ENCODE measurements around the gene C2orf80. TPM values are rescaled to one million over a fixed set of nuclear protein-coding genes. Genes with fewer than 3 reads are reported as not detected.

C2orf80 gene
- total RNA-seq, 1 donor from 2014 or later = not detected

DNA sequence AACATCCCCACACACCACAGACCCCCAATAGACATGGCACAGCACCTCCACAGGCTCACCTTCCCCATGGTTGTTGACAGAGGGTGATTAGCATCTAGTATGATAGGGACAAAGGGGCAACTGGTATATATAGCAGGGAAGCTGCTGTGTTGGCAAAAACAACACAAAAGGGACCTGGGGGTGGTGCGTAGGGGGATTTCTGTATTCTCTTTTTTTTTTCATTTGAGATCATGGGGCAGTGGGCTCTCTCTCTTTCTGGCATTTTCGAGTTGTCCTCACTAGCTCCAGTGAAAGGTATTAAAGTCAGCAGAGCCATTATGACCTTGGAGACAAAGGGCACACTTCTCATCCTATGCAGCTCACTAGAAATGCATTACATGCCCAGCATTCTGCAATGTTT lies 26.3 kb downstream of the C2orf80 start, which contains the start of gene CRYGA:
Gene CRYGA (minus strand): TSS at position 101 of the 400 bp plus-strand sequence. CDS start 33 bp downstream, at position 68.
- no peaks in the 10 kb centered on the region for H3K36me3 ChIP-seq
- no peaks in the 10 kb centered on the region for H3K9me3 ChIP-seq (replicated peaks)
- H3K27me3 ChIP-seq (ENCODE audit: low read depth) = peaks cover 26% of the 10 kb centered on the region
- H3K27ac ChIP-seq (replicated peaks) = no peak within 1 kb of the TSS
- no peaks in the 10 kb centered on the region for H3K4me1 ChIP-seq
- no peak for DNase-seq
- H3K4me3 ChIP-seq = no peak within 1 kb of the TSS
- TF ChIP-seq, protein P1, sequence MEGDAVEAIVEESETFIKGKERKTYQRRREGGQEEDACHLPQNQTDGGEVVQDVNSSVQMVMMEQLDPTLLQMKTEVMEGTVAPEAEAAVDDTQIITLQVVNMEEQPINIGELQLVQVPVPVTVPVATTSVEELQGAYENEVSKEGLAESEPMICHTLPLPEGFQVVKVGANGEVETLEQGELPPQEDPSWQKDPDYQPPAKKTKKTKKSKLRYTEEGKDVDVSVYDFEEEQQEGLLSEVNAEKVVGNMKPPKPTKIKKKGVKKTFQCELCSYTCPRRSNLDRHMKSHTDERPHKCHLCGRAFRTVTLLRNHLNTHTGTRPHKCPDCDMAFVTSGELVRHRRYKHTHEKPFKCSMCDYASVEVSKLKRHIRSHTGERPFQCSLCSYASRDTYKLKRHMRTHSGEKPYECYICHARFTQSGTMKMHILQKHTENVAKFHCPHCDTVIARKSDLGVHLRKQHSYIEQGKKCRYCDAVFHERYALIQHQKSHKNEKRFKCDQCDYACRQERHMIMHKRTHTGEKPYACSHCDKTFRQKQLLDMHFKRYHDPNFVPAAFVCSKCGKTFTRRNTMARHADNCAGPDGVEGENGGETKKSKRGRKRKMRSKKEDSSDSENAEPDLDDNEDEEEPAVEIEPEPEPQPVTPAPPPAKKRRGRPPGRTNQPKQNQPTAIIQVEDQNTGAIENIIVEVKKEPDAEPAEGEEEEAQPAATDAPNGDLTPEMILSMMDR (IDR thresholded peaks at IDR 0.05; ENCODE audit: borderline replicate concordance) = no peak
- intact Hi-C loops (cut with micrococcal nuclease) = no loop called here

DNA sequence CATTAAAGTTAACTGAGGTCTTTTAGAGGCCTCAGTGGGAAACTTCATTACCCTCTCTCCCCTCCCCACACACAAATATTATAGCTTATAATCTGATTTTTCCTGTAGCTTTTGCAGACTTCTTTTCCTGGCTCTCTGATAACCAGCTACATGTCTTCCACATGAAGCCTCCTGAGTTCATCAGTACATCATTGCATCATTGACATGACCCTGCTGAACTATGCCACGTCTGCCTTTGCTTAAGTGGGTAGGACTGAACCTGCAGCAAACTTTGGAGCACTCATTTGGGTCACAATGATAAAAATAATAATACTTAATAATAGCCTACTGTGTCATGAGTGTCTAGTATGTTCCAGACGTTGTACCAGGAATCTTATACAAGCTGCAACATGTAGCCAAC lies 33.4 kb downstream of the C2orf80 start:
- Histone ChIP-seq H3K27me3 (ENCODE audit: low read depth) (no peaks in the 10 kb centered on the region), H3K4me1 (no peaks in the 10 kb centered on the region), H3K9me3 (replicated peaks) (peaks cover 13% of the 10 kb centered on the region), H3K36me3 (no peaks in the 10 kb centered on the region), H3K4me3 (no peak overlapping the region), H3K27ac (replicated peaks) (no peak overlapping the region)
- intact Hi-C loops (cut with micrococcal nuclease) = no loop called here
- DNase-seq = no peak
- TF ChIP-seq, protein P1 (IDR thresholded peaks at IDR 0.05; ENCODE audit: borderline replicate concordance) = no peak

DNA sequence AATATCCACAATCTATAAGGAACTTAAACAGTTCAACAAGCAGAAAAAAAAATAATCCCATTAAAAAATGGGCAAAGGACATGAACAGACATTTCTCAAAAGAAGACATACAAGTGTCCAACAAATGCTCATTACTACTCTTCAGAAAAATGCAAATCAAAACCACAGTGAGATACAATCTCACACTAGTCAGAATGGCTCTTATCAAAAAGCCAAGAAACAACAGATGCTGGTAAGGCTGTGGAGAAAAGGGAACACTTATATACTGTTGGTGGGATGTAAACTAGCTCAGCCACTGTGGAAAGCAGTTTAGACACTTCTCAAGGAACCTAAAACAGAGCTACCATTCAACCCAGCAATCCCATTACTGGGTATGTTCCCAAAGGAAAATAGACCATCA lies 36.7 kb downstream of the C2orf80 start:
- H3K27me3 ChIP-seq (ENCODE audit: low read depth) = no peaks in the 10 kb centered on the region
- intact Hi-C loops (cut with micrococcal nuclease) = no loop called here
- no peaks in the 10 kb centered on the region for H3K4me1 ChIP-seq
- H3K9me3 ChIP-seq (replicated peaks) = peaks cover 19% of the 10 kb centered on the region
- H3K27ac ChIP-seq (replicated peaks) = no peak overlapping the region
- TF ChIP-seq, protein P1 (IDR thresholded peaks at IDR 0.05; ENCODE audit: borderline replicate concordance) = no peak
- H3K36me3 ChIP-seq = no peaks in the 10 kb centered on the region
- no peak for DNase-seq
- no peak overlapping the region for H3K4me3 ChIP-seq

DNA sequence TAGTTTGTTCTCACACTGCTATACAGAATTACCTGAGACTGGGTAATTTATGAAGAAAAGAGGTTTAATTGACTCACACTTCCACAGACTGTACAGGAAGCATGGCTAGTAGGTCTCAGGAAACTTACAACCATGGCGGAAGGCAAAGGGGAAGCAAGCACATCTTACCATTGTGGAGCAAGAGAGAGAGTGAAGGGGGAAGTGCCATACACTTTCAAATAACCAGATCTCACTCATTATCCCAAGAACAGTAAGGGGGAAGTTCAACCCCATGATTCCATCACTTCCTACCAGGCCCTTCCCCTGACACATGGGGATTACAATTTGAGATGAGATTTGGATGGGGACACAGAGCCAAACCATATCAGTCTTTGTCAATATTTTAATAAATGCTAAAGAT lies 38.9 kb downstream of the C2orf80 start:
- Histone ChIP-seq H3K27me3 (ENCODE audit: low read depth) (no peaks in the 10 kb centered on the region), H3K4me1 (no peaks in the 10 kb centered on the region), H3K36me3 (no peaks in the 10 kb centered on the region), H3K9me3 (replicated peaks) (peaks cover 19% of the 10 kb centered on the region), H3K4me3 (no peak overlapping the region), H3K27ac (replicated peaks) (no peak overlapping the region)
- TF ChIP-seq, protein P1 (IDR thresholded peaks at IDR 0.05; ENCODE audit: borderline replicate concordance) = no peak
- DNase-seq = no peak
- intact Hi-C loops (cut with micrococcal nuclease) = no loop called here

DNA sequence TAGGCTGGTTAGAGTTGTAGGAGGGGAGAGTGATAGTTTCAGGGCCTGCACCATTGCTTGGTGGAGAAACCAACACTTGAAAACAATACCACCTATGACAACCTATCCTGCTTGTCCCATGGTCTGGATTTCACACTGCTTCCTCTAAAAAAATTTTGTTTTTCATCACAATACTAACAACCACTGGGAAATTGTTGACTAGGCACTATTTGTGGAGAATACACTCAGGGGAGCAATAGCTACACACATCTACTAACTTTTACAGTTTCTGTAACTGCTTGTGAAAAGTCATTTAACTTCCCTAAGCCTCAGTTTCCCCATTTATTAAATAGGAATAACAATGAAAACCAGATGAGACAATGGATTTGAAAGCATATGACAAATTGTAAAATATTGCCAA lies 39.7 kb downstream of the C2orf80 start:
- DNase-seq = no peak
- intact Hi-C loops (cut with micrococcal nuclease) = no loop called here
- Histone ChIP-seq H3K27ac (replicated peaks) (no peak overlapping the region), H3K36me3 (no peaks in the 10 kb centered on the region), H3K4me3 (no peak overlapping the region), H3K9me3 (replicated peaks) (peaks cover 19% of the 10 kb centered on the region), H3K4me1 (no peaks in the 10 kb centered on the region), H3K27me3 (ENCODE audit: low read depth) (no peaks in the 10 kb centered on the region)
- TF ChIP-seq, protein P1 (IDR thresholded peaks at IDR 0.05; ENCODE audit: borderline replicate concordance) = no peak

Data from left ventricle myocardium inferior (tissue), 1 donor.